Left colon (tissue), 2 donors: ENCODE measurements around the gene MOK. TPM values are rescaled to one million over a fixed set of nuclear protein-coding genes. Genes with fewer than 3 reads are reported as not detected.

Experiments used
- total RNA-seq, 2 donors: library from RNA; stranded (reverse); fragmentation: NEBNext Ultra II Directional; extraction: Animal tissue kit (Norgen Biotek cat#: 25700); gene quantifications; one replicate each; pipeline ENCODE4 v1.2.1, GENCODE V29; 2021
- donor health status: DM: no; HTN: no; CAD: no.
- donor health status: DM: yes; HTN: yes; CAD: no.

MOK gene
- total RNA-seq, 2 donors from 2014 or later = 4.7 to 5.9 TPM

Other genes starting within 250 kb of the MOK start
- gene HSP90AA1, start 218.1 kb downstream of the MOK start, total RNA-seq = 100 to 1,000 TPM; 182 to 274 TPM
- gene WDR20, start 165.3 kb downstream of the MOK start, total RNA-seq = 10 to 100 TPM; 34.1 to 35.5 TPM
- gene ZNF839, start 14.6 kb upstream of the MOK start, total RNA-seq = 10 to 100 TPM in 1 of 2 donors, 1 to 10 TPM in 1; 8.5 to 11.4 TPM
- gene CINP, start 57.7 kb upstream of the MOK start, total RNA-seq = 10 to 100 TPM; 27.0 to 27.9 TPM
- gene TECPR2, start 57.8 kb upstream of the MOK start, total RNA-seq = 10 to 100 TPM; 17.1 to 20.5 TPM
- 100 to 1,000 TPM; 105 to 117 TPM for gene ANKRD9, start 204.6 kb upstream of the MOK start, total RNA-seq